ENCODE measurements around the gene ANLN. TPM values are rescaled to one million over a fixed set of nuclear protein-coding genes. Genes with fewer than 3 reads are reported as not detected.

ANLN gene
- total and polyA plus RNA-seq, 8 donors, result 0.02 to 2.3 (median 0.43) TPM

GRCh38 chr7:36407636-36408550 is 18.2 kb downstream of the ANLN start:
- H3K27ac ChIP-seq, result no peak overlapping the region
- H3K36me3 ChIP-seq, result no peaks in the 10 kb centered on the region
- ATAC-seq (no peak), DNase-seq (no peak), FAIRE-seq (no peak)
- H3K27me3 ChIP-seq, result no peaks in the 10 kb centered on the region
- no peaks in the 10 kb centered on the region for H3K9me3 ChIP-seq
- WGBS, 2 donors, result 92% methylated on average over 8 of the region's 8 CpGs
- H3K4me3 ChIP-seq, result no peak overlapping the region
- intact Hi-C loops (cut with DNase I), result no loop called here
- H3K4me1 ChIP-seq, result no peaks in the 10 kb centered on the region
- TF ChIP-seq, protein P1, sequence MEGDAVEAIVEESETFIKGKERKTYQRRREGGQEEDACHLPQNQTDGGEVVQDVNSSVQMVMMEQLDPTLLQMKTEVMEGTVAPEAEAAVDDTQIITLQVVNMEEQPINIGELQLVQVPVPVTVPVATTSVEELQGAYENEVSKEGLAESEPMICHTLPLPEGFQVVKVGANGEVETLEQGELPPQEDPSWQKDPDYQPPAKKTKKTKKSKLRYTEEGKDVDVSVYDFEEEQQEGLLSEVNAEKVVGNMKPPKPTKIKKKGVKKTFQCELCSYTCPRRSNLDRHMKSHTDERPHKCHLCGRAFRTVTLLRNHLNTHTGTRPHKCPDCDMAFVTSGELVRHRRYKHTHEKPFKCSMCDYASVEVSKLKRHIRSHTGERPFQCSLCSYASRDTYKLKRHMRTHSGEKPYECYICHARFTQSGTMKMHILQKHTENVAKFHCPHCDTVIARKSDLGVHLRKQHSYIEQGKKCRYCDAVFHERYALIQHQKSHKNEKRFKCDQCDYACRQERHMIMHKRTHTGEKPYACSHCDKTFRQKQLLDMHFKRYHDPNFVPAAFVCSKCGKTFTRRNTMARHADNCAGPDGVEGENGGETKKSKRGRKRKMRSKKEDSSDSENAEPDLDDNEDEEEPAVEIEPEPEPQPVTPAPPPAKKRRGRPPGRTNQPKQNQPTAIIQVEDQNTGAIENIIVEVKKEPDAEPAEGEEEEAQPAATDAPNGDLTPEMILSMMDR (IDR thresholded peaks at IDR 0.05), result no peak

DNA sequence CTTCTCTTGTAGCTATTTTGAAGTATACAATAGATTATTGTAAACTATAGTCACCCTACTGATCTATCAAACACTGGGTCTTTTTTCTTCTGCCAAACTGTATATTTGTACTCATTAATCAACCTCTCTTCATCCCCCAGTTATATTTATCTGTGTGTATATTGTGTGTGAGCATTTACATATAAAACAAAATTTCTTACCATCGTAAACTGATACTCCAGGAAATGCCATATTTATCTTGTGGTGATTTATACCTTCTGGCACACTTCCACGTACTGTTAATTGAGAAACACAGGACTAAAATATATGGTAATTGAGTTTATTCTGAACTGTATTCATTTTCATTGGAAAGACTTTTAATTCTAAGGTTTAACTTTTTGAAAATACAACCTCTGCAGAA is 18.9 kb downstream of the ANLN start:
- Histone ChIP-seq H3K36me3 (no peaks in the 10 kb centered on the region), H3K27me3 (no peaks in the 10 kb centered on the region), H3K9me3 (no peaks in the 10 kb centered on the region), H3K27ac (no peak overlapping the region), H3K4me3 (no peak overlapping the region), H3K4me1 (no peaks in the 10 kb centered on the region)
- FAIRE-seq (no peak), DNase-seq (no peak), ATAC-seq (no peak)
- 50 to 54% methylated on average over 2 of the region's 2 CpGs for WGBS, 2 donors
- intact Hi-C loops (cut with DNase I), result no loop called here
- TF ChIP-seq, protein P1 (IDR thresholded peaks at IDR 0.05), result no peak

- DNase-seq, result no peak
- intact Hi-C loops (cut with DNase I), result no loop called here
- WGBS, 2 donors, result 95% methylated on average over 1 of the region's 1 CpG
- TF ChIP-seq, protein P1 (IDR thresholded peaks at IDR 0.05), result no peak
- Histone ChIP-seq H3K9me3 (no peaks in the 10 kb centered on the region), H3K27me3 (no peaks in the 10 kb centered on the region), H3K27ac (no peak overlapping the region), H3K36me3 (no peaks in the 10 kb centered on the region), H3K4me1 (no peaks in the 10 kb centered on the region), H3K4me3 (no peak overlapping the region)
- ATAC-seq, result no peak
- no peak for FAIRE-seq
Measured at GRCh38 chr7:36409180-36409579, 19.5 kb downstream of the ANLN start.

DNA sequence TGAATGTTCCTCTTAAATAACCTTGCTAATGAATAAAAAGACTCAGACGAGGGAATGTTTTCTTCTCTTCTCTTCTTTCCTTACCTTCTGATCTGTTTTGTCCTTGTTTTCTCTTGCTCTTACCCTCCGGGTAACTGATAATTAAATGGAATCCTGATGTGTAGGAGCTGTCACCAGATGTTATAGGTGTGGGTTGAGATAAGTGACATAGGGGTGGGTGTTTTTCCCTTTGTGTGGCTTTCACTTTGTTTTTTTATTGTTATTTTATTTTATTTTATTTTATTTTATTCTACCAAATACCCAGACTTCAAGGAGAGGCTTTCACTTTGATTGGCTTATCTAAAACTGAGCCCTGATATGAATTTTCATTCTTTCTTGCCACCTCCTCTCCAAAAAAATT is 25.5 kb downstream of the ANLN start:
- H3K4me3 ChIP-seq, result no peak overlapping the region
- no peaks in the 10 kb centered on the region for H3K27me3 ChIP-seq
- intact Hi-C loops (cut with DNase I), result no loop called here
- ATAC-seq (no peak), FAIRE-seq (no peak), DNase-seq (no peak)
- no peaks in the 10 kb centered on the region for H3K4me1 ChIP-seq
- no peaks in the 10 kb centered on the region for H3K9me3 ChIP-seq
- H3K27ac ChIP-seq, result no peak overlapping the region
- WGBS, 2 donors, result 87% methylated on average over 2 of the region's 2 CpGs
- H3K36me3 ChIP-seq, result no peaks in the 10 kb centered on the region
- TF ChIP-seq, protein P1 (IDR thresholded peaks at IDR 0.05), result no peak

GRCh38 chr7:36416251-36416650 is 26.6 kb downstream of the ANLN start:
- H3K27me3 ChIP-seq, result no peaks in the 10 kb centered on the region
- H3K27ac ChIP-seq, result no peak overlapping the region
- TF ChIP-seq, protein P1 (IDR thresholded peaks at IDR 0.05), result no peak
- H3K9me3 ChIP-seq, result no peaks in the 10 kb centered on the region
- intact Hi-C loops (cut with DNase I), result no loop called here
- H3K4me1 ChIP-seq, result no peaks in the 10 kb centered on the region
- ATAC-seq (no peak), FAIRE-seq (no peak), DNase-seq (no peak)
- H3K4me3 ChIP-seq, result no peak overlapping the region
- no peaks in the 10 kb centered on the region for H3K36me3 ChIP-seq
- 97 to 99% methylated on average over 3 of the region's 3 CpGs for WGBS, 2 donors
